ENCODE results near the gene ADAMTSL1. TPM values are rescaled to one million over a fixed set of nuclear protein-coding genes. Genes with fewer than 3 reads are reported as not detected.

The ADAMTSL1 gene
- total RNA-seq, 4 donors from 2014 or later = 0.32 to 2.3 (median 1.3) TPM

- DNase-seq (ENCODE audit: low spot score in 2 of 2) = no peak
- H3K9me3 ChIP-seq = no peaks in the 10 kb centered on the region
- no peak overlapping the region for H3K27ac ChIP-seq
- no peak overlapping the region for H3K4me3 ChIP-seq
- no peaks in the 10 kb centered on the region for H3K27me3 ChIP-seq
- 77% methylated on average over 12 of the region's 17 CpGs for WGBS
- no peaks in the 10 kb centered on the region for H3K36me3 ChIP-seq
- TF ChIP-seq, protein P1, sequence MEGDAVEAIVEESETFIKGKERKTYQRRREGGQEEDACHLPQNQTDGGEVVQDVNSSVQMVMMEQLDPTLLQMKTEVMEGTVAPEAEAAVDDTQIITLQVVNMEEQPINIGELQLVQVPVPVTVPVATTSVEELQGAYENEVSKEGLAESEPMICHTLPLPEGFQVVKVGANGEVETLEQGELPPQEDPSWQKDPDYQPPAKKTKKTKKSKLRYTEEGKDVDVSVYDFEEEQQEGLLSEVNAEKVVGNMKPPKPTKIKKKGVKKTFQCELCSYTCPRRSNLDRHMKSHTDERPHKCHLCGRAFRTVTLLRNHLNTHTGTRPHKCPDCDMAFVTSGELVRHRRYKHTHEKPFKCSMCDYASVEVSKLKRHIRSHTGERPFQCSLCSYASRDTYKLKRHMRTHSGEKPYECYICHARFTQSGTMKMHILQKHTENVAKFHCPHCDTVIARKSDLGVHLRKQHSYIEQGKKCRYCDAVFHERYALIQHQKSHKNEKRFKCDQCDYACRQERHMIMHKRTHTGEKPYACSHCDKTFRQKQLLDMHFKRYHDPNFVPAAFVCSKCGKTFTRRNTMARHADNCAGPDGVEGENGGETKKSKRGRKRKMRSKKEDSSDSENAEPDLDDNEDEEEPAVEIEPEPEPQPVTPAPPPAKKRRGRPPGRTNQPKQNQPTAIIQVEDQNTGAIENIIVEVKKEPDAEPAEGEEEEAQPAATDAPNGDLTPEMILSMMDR (IDR thresholded peaks at IDR 0.05) = no peak
- no peak for TF ChIP-seq POLR2A (IDR thresholded peaks at IDR 0.05)
- TF ChIP-seq EP300 (IDR thresholded peaks at IDR 0.05) = no peak
- TF ChIP-seq POLR2AphosphoS5 (IDR thresholded peaks at IDR 0.05) = no peak
- H3K4me1 ChIP-seq = no peaks in the 10 kb centered on the region
These were observed 435.4 kb downstream of the ADAMTSL1 start for GRCh38 chr9:18909140-18910018.

DNA sequence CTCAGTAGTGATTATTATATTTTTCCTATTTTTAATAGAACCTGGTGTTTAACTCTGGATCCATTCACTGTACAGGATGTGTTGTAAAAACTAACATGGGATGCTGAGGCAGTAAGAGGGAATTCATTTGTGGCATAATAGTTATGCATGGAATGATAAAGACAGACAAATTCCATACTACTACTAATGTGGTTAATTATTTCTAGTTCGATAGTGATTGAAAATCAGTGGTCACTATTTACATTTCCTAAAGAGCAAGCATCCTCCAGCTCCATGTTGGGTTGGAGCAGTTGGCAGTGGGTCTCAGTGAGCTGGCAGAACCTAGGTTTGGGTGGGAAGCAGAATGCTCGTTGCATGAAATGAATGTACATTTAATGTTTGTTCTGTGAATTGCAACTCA lies 436.5 kb downstream of the ADAMTSL1 start:
- H3K4me3 ChIP-seq = no peak overlapping the region
- WGBS = 86% methylated on average over 2 of the region's 2 CpGs
- DNase-seq (ENCODE audit: low spot score in 2 of 2) = no peak

GRCh38 chr9:18910916-18911315 lies 437.0 kb downstream of the ADAMTSL1 start:
- no peaks in the 10 kb centered on the region for H3K4me1 ChIP-seq
- H3K27me3 ChIP-seq = no peaks in the 10 kb centered on the region
- H3K27ac ChIP-seq = no peak overlapping the region
- H3K9me3 ChIP-seq = no peaks in the 10 kb centered on the region
- H3K36me3 ChIP-seq = no peaks in the 10 kb centered on the region
- no peak for TF ChIP-seq POLR2A (IDR thresholded peaks at IDR 0.05)
- TF ChIP-seq, protein P1 (IDR thresholded peaks at IDR 0.05) = no peak
- TF ChIP-seq EP300 (IDR thresholded peaks at IDR 0.05) = no peak
- no peak for TF ChIP-seq POLR2AphosphoS5 (IDR thresholded peaks at IDR 0.05)
- 77% methylated on average over 6 of the region's 6 CpGs for WGBS
- no peak overlapping the region for H3K4me3 ChIP-seq
- DNase-seq (ENCODE audit: low spot score in 2 of 2) = no peak

More for the DNA sequence above, 436.5 kb downstream of the ADAMTSL1 start:
- TF ChIP-seq EP300 (IDR thresholded peaks at IDR 0.05) (no peak), POLR2A (IDR thresholded peaks at IDR 0.05) (no peak), POLR2AphosphoS5 (IDR thresholded peaks at IDR 0.05) (no peak)
- TF ChIP-seq, protein P1 (IDR thresholded peaks at IDR 0.05) = no peak
- Histone ChIP-seq H3K27me3 (no peaks in the 10 kb centered on the region), H3K4me1 (no peaks in the 10 kb centered on the region), H3K36me3 (no peaks in the 10 kb centered on the region), H3K9me3 (no peaks in the 10 kb centered on the region), H3K27ac (no peak overlapping the region)

DNA sequence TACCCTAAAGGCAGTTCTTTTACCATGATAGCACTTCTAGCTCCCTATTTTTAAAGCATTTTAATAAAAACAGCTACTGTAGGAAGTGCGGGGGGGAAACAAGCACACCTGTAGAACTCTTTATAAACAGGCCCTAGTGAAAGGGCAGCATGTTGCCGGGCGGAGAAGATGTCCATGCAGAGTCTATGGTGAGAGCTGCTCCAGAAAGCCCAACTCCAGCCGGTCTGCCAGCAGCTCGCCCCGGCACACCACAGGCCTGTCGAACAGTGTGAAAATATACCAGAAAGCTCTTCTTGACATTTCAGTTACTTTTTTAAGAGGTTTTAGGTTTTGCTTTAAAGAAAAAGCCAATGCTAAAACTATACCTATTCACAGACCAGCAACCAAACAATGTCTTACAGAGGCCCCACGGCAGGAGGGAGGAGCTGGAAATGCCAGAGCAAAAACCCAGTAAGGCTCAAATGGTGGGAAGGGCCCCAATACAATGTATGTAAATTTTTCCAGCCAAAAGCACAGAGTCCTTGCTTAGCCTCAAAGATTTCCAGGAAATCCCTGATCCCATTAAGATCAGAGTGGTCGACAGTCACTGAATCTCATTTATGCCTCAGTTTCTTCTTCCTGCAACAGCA lies 437.9 kb downstream of the ADAMTSL1 start:
- no peak overlapping the region for H3K27ac ChIP-seq
- 94% methylated on average over 9 of the region's 9 CpGs for WGBS
- H3K27me3 ChIP-seq = no peaks in the 10 kb centered on the region
- no peaks in the 10 kb centered on the region for H3K9me3 ChIP-seq
- H3K4me1 ChIP-seq = no peaks in the 10 kb centered on the region
- H3K36me3 ChIP-seq = no peaks in the 10 kb centered on the region
- TF ChIP-seq EP300 (IDR thresholded peaks at IDR 0.05) = no peak
- TF ChIP-seq, protein P1 (IDR thresholded peaks at IDR 0.05) = no peak
- no peak for TF ChIP-seq POLR2AphosphoS5 (IDR thresholded peaks at IDR 0.05)
- TF ChIP-seq POLR2A (IDR thresholded peaks at IDR 0.05) = no peak
- no peak for DNase-seq (ENCODE audit: low spot score in 2 of 2)
- no peak overlapping the region for H3K4me3 ChIP-seq

All from suprapubic skin (tissue), 4 donors.